ENCODE data around the gene HAUS6. TPM values are rescaled to one million over a fixed set of nuclear protein-coding genes. Genes with fewer than 3 reads are reported as not detected.
"Not testable (repeated sequence)": the region's sequence is repeated elsewhere in the genome, so short reads cannot be mapped to it uniquely, and the experiment has no call there.

The HAUS6 gene
- total RNA-seq, 1 donor from 2014 or later: 15.0 TPM

GRCh38 chr9:19119246-19119645 is 16.5 kb upstream of the HAUS6 start:
- no peak for DNase-seq (ENCODE audit: extremely low read depth, low read depth, low spot score)

GRCh38 chr9:19117039-19117716 is 14.5 kb upstream of the HAUS6 start:
- DNase-seq (ENCODE audit: extremely low read depth, low read depth, low spot score): no peak

- no peak for DNase-seq (ENCODE audit: extremely low read depth, low read depth, low spot score)
Observed at GRCh38 chr9:19116107-19116790, 13.5 kb upstream of the HAUS6 start.

GRCh38 chr9:19114680-19115270 is 12.1 kb upstream of the HAUS6 start:
- DNase-seq (ENCODE audit: extremely low read depth, low read depth, low spot score): no peak

GRCh38 chr9:19113964-19114679 is 11.4 kb upstream of the HAUS6 start:
- no peak for DNase-seq (ENCODE audit: extremely low read depth, low read depth, low spot score)

GRCh38 chr9:19113064-19113611 is 10.4 kb upstream of the HAUS6 start:
- DNase-seq (ENCODE audit: extremely low read depth, low read depth, low spot score): not testable (repeated sequence)

- no peak for DNase-seq (ENCODE audit: extremely low read depth, low read depth, low spot score)
Observed at GRCh38 chr9:19108038-19108437, 5.3 kb upstream of the HAUS6 start.

- no peak for DNase-seq (ENCODE audit: extremely low read depth, low read depth, low spot score)
Observed at GRCh38 chr9:19104515-19105282, 2.0 kb upstream of the HAUS6 start.

- no peak for DNase-seq (ENCODE audit: extremely low read depth, low read depth, low spot score)
Observed at GRCh38 chr9:19102181-19102630, 498 bp downstream of the HAUS6 start.

- DNase-seq (ENCODE audit: extremely low read depth, low read depth, low spot score): no peak
Observed at GRCh38 chr9:19101203-19101602, 1.5 kb downstream of the HAUS6 start.

- not testable (repeated sequence) for DNase-seq (ENCODE audit: extremely low read depth, low read depth, low spot score)
Observed at GRCh38 chr9:19097431-19097830, 5.3 kb downstream of the HAUS6 start.

- DNase-seq (ENCODE audit: extremely low read depth, low read depth, low spot score): no peak
Observed at GRCh38 chr9:19087106-19088000, 15.4 kb downstream of the HAUS6 start.

- DNase-seq (ENCODE audit: extremely low read depth, low read depth, low spot score): no peak
Observed at GRCh38 chr9:19085295-19085694, 17.4 kb downstream of the HAUS6 start.

GRCh38 chr9:19074836-19075235 is 27.9 kb downstream of the HAUS6 start:
- no peak for DNase-seq (ENCODE audit: extremely low read depth, low read depth, low spot score)

- no peak for DNase-seq (ENCODE audit: extremely low read depth, low read depth, low spot score)
Observed at GRCh38 chr9:19074229-19074628, 28.5 kb downstream of the HAUS6 start.

GRCh38 chr9:19057033-19057432 is 45.7 kb downstream of the HAUS6 start:
- DNase-seq (ENCODE audit: extremely low read depth, low read depth, low spot score): no peak

- no peak for DNase-seq (ENCODE audit: extremely low read depth, low read depth, low spot score)
Observed at GRCh38 chr9:19050637-19051591, 51.8 kb downstream of the HAUS6 start.

Measured in glomerular endothelial cell (primary cell).